ENCODE measurements around the gene ITGA11.

The ITGA11 gene

DNA sequence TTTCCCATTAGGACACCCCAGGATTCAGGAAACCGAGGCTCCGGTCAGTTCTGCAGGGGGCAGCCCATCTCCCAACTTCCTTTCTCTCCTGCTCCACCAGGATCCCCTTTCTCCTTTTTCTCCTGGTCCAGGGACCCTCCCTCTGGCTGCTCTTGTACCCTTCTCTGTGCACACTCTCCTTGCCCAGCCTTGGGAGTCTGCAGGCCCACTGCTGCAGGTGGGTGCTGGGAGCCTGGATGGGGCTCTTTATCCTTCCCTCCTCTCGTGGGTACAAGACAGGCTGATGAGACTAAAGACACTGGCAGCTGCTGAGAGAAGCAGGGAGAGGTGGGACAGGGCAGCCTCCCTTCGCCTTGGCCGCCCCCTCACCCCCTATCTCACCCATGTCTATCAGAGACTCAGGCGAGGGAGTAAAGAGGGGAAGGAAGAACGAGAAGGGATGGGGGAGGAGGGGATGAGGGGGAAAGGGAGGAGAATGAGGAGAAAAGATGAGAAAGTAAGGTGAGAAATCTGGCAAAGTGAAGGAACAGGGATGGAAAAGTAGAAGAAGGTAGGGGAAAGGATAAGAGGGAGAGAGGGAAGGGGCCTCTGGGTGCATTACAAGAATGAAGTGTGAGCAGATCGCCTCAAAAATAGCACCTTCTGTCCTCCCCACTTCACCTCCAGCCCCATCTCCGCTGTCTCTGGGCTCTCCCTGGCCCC lies 45.2 kb downstream of the ITGA11 start:
- DNase-seq = no peak

DNA sequence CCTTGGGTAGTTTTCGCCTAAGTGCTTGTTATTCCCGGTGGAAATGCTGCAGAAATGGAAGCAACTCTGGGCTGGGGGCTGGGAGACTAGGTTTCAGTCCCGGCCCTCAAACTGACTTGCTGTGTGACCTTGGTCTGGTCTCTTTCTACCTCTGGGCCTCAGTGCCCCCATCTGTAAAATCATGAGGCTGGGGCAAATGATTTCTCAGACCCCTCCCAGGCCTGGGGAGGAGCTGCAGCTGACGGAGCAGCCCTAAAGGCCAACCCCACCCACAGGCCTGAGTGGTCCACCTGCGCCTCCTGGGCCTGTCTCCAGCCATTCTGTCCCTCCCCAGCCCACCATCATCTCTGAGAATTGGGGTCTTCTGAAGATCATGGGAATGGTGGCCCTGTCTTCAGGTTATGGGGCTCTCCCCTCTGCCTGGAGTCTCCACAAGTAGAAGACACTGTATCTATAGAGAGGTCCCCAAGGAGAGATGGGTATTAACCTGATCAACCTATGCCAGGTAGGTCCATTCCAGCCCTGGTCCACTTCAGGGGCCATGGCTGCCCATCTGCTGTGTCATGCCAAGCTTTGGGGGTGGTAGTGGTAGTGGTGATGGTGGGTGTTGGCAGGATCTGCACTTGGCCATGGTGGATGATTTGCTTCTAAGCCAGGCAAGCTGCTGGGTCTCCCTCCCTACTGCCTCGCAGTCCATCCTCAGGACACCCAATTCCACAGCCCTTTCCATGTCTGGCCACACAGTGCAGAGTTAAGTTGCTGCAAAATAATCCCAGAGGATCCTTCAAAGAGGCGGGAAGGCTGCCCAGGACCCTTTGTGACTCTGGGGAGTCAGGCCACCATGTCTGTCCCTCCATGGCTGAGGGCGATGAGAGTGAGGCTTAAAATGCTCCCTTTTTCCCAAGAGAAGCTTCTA lies 46.0 kb downstream of the ITGA11 start:
- no peak for DNase-seq

DNA sequence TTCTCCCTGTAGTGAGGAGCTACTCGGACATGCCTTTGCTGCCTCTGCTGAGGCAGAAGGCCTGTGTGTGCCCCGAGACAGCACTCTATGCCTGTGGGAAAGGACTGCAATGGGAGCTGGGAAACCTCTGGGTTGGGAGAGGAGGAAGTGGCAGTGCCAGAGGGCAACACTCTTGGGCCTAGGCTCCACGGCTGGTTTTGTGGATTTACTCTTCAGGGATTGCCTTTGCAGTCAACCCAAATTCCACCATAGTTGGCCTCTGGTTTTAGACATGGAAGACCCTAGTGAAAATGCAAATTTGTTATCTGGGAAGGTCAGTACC lies 46.8 kb downstream of the ITGA11 start:
- DNase-seq = no peak

GRCh38 chr15:68384451-68385239 lies 47.3 kb downstream of the ITGA11 start:
- DNase-seq = no peak

DNA sequence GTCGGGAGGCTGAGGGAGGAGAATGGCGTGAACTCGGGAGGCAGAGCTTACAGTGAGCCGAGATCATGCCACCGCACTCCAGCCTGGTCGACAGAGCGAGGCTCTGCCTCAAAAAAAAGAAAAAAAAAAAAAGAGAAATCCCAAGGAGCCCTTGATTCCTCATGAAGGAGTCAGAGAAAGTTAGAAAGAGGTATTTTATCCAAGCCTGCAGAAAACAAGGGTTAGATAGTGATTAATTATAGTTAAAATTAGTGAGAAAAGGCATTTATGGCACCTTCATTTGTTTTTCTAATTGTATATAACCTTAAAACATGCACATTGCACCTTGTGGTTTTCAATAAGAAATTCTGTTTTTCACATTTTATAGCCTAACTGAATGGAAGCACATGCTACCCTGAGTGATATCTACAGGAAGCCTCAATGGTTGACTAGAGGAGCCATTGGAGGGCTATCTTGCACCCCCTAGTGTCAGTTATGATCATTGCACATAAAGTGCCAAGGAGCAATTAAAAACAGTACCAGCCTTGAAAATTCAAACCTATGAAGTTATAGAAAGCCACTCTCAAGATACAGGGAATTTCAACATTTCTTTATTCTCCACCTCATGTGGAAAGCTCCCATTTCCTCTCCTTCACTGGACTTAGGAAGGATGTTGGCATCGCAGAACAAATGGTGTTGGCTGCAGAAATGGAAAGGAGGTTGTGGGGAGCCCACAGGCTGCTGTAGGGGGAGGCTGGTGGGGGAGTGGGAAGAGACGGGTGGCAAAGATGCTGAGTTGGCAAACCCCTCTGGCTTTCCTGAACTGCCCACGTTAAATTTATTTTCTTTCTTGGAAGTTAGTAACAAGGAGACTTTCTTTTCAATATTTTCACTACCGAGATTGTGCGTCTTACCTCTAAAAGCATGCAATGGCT lies 48.5 kb downstream of the ITGA11 start:
- DNase-seq = peak; percentile 9

- DNase-seq = no peak
Measured at GRCh38 chr15:68382286-68383007, 49.5 kb downstream of the ITGA11 start.

- no peak for DNase-seq
Measured at GRCh38 chr15:68380456-68380855, 51.5 kb downstream of the ITGA11 start.

DNA sequence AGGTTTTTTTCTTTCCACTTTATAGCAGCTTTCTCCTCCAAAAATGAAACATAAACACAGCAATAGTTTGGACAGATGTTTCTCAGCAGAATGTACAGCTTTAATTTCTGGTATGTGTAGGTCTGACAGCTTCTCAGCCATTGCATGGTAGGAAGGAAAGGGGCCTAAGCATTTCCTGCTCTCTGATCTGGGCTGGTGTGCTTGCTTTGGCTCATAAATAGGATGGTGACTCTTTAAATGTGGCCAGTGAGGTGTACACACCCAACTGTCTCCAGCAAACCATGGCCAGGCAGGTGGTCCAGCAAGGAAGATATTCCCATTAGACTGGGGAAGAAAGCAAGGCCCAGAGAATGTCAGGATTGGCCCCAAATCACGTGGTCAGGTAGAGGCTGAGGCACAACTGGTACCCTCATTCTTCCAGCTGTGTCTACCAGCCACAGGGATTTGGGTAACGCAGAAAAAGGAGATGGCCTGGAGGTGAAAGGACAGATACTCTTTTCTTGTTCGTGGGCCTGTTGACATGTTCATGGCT lies 52.1 kb downstream of the ITGA11 start:
- DNase-seq = no peak

GRCh38 chr15:68379058-68379758 lies 52.8 kb downstream of the ITGA11 start:
- DNase-seq = no peak

- no peak for DNase-seq
Measured at GRCh38 chr15:68378595-68378994, 53.4 kb downstream of the ITGA11 start.

GRCh38 chr15:68377766-68378165 lies 54.2 kb downstream of the ITGA11 start:
- DNase-seq = no peak

GRCh38 chr15:68376447-68377060 lies 55.4 kb downstream of the ITGA11 start:
- DNase-seq = no peak

DNA sequence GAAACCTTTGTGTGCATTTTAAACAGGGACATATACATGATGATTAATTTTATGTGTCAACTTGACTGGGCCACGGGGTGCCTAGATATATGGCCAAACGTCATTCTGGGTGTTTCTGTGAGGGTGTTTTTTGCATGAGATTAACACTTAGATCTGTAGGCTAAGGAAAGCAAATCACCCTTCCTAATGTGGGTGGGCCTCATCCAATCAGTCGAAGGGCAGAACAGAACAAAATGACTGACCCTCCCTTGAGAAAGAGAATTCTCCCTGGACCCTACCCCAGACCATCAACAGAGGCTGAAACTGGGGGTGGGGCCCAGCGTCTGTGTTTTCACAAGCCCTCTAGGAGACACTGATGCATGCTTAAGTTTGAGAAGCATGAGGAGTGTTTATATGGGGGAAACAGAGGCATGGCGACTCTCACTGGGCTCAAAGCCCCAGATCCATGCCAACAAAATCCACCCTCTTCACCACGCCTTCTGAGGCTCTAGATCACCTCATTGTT lies 56.2 kb downstream of the ITGA11 start:
- no peak for DNase-seq

GRCh38 chr15:68375191-68375631 lies 56.8 kb downstream of the ITGA11 start:
- DNase-seq = no peak

GRCh38 chr15:68374168-68374745 lies 57.7 kb downstream of the ITGA11 start:
- DNase-seq = no peak

DNA sequence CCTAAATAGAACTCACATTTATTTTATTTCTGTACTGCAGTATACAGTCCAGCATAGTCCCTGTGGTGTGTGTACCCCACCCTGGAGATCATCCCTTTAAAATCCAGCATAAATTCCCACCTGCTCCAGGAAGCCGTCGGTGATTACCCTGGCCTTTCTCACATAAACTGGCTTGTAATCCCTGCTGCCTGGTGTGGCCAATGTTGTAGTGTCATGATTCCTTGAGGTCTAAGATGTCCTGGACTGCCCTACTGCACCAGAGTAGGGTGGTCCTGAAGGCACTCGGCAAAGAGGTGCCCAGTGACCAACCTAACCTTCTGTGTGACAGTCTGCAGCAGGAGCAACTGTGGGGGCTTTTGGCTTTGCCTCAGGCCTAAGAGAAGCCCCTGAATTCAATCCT lies 58.9 kb downstream of the ITGA11 start:
- no peak for DNase-seq

- no peak for DNase-seq
Measured at GRCh38 chr15:68372291-68372811, 59.6 kb downstream of the ITGA11 start.

DNA sequence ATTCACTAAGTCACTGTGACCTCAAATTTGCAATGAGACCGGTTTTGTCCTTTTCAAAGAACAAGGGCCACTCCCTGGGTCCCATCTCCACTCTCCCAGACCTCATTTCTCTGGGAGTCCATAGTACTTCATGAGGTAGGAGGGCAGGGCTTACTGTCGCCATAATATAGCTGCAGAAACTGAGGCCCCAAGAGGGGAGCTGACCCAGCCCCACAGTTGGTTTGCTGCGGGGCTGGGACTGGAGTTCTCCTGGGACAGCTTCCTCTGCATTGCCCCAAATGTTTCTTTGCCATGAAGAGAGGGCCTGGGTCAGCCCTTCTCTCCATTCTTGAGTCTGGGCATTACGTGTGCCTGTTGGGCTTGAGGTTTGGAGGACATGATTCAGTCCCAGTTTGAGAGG lies 60.1 kb downstream of the ITGA11 start:
- no peak for DNase-seq

GRCh38 chr15:68371160-68371559 lies 60.8 kb downstream of the ITGA11 start:
- DNase-seq = no peak

Measured in NCI-H1092 treated with DMSO at 0.1 percent for 48 hours (cell line).